HG03432 (cell line): ENCODE data around the gene PDE1A.

Experiments
- ATAC-seq: cut with Tn5 transposase; IDR thresholded peaks from one replicate; pipeline ENCODE4 v1.9.1; 2021; ENCODE audit warnings: mild to moderate bottlenecking, moderate library complexity; ENCODE audit not compliant: unreplicated experiment

The PDE1A gene

GRCh38 chr2:182359027-182359989 is 67.5 kb downstream of the PDE1A start:
- ATAC-seq: no peak

- ATAC-seq: no peak
Observed at GRCh38 chr2:182358601-182359000, 68.2 kb downstream of the PDE1A start.

GRCh38 chr2:182355815-182356214 is 71.0 kb downstream of the PDE1A start:
- ATAC-seq: no peak

DNA sequence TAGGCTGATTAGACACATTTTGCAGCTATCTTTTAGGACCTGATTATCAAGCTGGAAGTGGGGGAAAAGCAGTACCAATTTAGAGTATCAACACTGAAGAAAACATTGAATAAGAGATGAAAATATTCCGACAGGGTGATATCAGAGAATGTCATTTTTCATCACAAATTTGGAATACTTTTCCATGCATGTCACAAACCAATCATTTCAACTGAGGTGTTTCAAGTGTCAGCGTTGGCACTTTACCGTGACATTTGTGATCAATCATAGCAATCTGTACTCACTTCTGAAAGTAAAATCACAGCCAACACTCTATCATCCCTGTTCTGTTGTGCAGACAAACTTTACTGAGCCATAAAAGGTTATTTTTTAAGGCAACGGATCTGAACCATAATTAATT is 75.4 kb downstream of the PDE1A start:
- no peak for ATAC-seq

DNA sequence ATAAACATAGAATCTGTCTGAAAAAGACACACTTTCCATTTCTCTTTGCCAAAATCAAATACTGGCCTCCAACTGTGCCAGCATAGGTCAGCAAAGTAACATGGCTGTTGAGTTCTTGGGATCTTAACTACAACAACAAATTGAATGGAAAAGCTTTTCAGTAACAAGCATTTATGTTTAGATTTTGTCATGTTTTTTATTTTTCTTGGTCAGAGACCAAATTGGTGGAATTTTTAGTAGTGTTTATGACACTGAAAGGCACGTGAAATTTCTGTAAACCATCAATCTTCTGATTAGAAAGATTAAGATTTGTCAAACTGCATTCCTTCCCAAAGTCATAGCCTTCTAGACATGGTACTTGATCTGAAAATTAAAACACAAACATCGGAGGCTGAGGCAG is 77.6 kb downstream of the PDE1A start:
- no peak for ATAC-seq

DNA sequence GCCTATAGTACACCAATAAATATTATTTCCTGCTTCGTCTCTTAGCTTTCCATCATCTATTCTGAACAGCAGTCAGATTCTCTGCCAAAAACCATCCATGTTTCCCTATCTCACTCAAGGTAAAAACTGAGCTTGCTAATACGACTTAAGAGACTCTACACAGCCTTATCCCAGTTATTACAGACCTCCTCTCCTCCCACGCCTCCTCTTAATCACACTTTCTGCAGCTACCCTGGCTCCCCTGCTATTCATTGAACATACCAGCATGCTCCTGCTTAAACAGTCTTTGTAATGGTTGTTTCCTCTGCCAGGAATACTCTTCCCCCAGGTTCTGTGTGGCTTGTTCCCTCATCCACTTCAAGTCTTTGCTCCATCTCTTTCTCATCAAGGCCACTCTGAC is 81.5 kb downstream of the PDE1A start:
- no peak for ATAC-seq

GRCh38 chr2:182330451-182331305 is 96.2 kb downstream of the PDE1A start:
- ATAC-seq: no peak

- ATAC-seq: no peak
Observed at GRCh38 chr2:182324665-182325064, 102.2 kb downstream of the PDE1A start.

- ATAC-seq: no peak
Observed at GRCh38 chr2:182321096-182321495, 105.7 kb downstream of the PDE1A start.

DNA sequence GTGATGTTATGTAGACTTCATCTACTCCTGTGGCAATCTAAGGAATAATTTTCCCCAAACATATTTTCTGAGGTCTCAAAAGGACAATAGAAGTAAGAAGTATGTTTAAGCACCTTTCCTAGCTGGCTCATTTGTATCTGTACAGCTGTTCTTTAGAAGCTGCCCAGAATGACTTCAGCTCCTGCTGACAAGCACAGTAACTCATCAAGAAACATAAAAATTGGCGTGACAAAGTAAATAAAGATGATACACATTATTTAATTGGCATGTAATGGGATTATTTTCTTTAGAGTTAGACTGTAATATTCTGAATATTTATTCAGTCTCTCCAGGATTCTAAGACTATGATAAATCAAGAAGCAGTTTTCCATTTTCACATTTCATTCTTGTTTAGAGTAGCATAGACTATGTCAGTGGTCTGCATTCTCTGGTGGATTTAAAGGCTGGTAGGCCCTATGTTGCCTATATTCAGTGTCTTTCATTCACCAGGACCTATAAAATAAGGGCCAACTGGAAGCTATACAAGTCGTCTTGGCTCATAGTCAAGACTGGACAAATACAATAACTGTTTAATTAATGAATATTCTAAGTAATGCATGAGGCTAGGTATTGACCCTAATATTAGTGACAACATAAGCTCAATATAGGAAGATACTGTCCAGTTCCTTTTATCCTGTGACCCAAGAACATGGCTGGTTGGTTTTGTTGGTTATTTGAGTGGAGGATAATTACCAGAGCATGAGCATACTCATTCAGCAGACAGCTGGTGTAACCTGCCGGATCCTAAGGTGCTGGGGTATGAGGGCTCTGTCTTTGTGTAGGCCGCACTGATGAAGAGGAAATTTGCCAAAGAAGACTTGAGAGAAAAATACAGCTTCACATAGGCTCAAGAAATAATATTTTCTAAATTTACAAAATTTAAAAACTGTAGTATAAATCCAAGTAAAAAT is 107.0 kb downstream of the PDE1A start:
- no peak for ATAC-seq

- ATAC-seq: no peak
Observed at GRCh38 chr2:182318466-182319220, 108.2 kb downstream of the PDE1A start.

GRCh38 chr2:182316950-182317349 is 109.9 kb downstream of the PDE1A start:
- no peak for ATAC-seq

- no peak for ATAC-seq
Observed at GRCh38 chr2:182302972-182303371, 123.9 kb downstream of the PDE1A start.

DNA sequence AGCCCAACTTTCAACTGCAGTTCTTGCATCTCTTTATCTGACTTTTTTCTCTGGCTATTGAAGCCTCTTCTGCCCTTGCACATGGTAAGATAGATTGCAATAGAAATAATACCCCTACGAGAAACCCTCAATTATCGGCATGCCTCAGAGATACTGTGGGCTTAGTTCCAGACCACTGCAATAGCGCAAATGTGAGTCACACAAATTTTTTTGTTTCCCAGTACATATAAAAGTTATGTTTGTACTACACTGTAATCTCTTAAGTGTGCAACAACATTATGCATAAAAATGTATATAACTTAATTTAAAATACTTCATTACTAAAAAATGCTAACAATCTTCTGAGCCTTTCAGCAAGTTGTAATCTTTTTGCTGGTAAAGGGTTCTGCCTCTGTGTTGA is 124.7 kb downstream of the PDE1A start:
- no peak for ATAC-seq

DNA sequence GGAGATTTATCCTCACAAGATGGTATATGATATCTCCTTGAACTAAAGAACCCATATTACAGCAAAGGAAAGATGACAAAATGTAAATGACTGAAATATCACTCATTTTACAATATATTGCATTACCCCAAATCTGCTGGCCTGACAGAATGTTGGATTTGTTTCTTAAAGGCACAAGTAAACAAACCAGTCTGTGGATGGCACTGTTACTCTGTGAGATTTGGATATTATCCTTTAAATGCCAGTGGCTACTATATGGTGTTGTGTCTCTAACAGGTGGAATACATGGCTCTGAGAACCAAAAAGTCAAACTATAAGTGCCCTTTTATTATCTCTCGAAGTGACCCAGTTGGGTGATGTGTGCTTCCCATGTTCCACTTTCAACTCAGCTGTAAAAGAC is 125.7 kb downstream of the PDE1A start:
- no peak for ATAC-seq

GRCh38 chr2:182300608-182301007 is 126.2 kb downstream of the PDE1A start:
- ATAC-seq: no peak

GRCh38 chr2:182299632-182300031 is 127.2 kb downstream of the PDE1A start:
- no peak for ATAC-seq

DNA sequence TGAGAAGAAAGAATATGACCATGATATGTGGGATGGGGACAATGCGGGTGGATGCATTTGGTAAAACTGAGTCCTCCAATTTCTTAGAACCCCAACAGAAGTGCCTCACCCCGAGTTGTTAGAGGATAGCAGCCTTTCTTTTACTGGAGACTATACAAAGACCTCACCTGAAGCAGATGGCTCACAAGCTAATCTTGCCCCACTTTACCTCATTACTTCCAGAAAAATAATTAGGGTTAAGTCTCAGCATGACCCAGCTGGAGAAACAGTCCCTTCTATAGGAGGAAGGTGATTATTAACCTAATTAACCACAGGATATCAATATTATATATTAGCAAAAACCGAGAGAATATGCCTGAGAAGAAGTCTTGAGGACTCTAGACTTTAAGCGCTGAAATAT is 128.4 kb downstream of the PDE1A start:
- no peak for ATAC-seq

GRCh38 chr2:182291296-182291695 is 135.5 kb downstream of the PDE1A start:
- no peak for ATAC-seq

DNA sequence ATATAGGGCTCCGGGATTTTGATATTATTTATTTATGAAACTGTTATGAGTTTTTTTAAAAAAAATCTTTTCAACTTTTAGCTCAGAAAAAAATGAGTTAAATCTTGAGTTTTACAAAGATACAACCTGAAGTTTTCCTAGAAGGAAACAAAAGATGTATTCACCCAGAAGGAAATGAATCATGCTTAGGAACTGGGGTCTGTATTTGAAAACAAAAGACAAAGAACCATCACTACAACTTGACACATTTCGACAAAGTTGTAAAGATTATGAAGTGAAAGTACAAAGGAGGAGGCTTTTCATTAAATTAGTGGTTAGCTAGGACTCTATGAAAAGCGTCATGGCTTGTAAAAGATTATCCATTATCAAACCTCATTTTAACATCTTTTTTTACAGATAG is 143.3 kb downstream of the PDE1A start:
- ATAC-seq: no peak
